Measurements from ENCODE around the gene INTS4.

- TF ChIP-seq, protein P1, sequence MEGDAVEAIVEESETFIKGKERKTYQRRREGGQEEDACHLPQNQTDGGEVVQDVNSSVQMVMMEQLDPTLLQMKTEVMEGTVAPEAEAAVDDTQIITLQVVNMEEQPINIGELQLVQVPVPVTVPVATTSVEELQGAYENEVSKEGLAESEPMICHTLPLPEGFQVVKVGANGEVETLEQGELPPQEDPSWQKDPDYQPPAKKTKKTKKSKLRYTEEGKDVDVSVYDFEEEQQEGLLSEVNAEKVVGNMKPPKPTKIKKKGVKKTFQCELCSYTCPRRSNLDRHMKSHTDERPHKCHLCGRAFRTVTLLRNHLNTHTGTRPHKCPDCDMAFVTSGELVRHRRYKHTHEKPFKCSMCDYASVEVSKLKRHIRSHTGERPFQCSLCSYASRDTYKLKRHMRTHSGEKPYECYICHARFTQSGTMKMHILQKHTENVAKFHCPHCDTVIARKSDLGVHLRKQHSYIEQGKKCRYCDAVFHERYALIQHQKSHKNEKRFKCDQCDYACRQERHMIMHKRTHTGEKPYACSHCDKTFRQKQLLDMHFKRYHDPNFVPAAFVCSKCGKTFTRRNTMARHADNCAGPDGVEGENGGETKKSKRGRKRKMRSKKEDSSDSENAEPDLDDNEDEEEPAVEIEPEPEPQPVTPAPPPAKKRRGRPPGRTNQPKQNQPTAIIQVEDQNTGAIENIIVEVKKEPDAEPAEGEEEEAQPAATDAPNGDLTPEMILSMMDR (IDR thresholded peaks at IDR 0.05; ENCODE audit: borderline replicate concordance, extremely low read depth, low read length, poor library complexity, severe bottlenecking), result no peak
- TF ChIP-seq EZH2 (IDR thresholded peaks at IDR 0.05; ENCODE audit: borderline replicate concordance, low read depth, low read length, severe bottlenecking), result no peak
Measured at GRCh38 chr11:77865805-77866204, 128.7 kb downstream of the INTS4 start.

All from DND-41 (cell line).